GM19467 (cell line): ENCODE measurements around the gene UBE2E2.
A peak's percentile ranks its signal among the peaks of the same experiment; 100 is the strongest.
"Not testable (repeated sequence)": the region's sequence is repeated elsewhere in the genome, so short reads cannot be mapped to it uniquely, and the experiment has no call there.

ENCODE experiments used
- ATAC-seq: cut with Tn5 transposase; IDR thresholded peaks from one replicate; pipeline ENCODE4 v1.9.1; 2021; ENCODE audit warnings: mild to moderate bottlenecking, moderate library complexity; ENCODE audit not compliant: unreplicated experiment

The UBE2E2 gene

GRCh38 chr3:23202921-23203707, at the start of gene UBE2E2:
Gene UBE2E2 (plus strand): TSS chr3:23203327.
- ATAC-seq = peak; percentile 60

GRCh38 chr3:23153436-23153835, 49.7 kb upstream of the UBE2E2 start:
- no peak for ATAC-seq

DNA sequence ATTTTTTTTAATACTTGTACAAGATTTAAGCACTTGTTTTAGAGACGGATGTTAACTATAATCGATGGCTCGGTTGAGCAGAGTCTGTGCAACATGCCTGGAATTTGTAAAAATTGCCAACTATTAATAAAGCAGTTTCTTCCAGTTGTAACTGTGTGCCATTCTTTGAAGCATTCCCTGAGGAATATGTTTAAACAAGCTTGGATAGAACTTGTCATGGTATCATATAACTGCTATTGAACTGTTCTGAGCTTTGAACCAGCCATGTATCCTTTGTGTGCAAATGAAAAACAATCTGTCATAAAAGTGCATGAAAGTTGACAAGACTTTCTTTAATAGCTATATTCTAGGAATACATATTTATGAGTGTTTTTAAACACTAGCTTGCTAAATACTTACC, 45.8 kb upstream of the UBE2E2 start:
- no peak for ATAC-seq

DNA sequence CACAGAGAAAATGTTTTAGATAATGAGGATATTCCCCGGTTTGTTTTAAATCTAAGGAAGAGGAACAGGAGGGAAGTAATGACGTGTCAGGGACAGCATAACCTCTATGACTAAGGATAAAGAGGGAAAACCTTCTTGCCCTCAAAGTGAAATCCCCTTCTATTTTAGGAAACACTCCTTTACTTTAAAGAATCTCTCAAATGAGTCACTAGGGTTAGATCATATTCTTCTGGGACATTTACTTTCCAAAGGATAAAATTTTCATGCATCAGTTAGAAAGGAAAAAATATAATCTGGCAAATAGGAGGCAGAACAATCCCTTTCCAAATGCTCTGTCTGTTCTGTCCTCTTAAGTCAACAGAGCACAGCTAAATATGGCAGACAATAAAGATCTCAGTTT, 43.2 kb upstream of the UBE2E2 start:
- no peak for ATAC-seq

- ATAC-seq = no peak
Observed at GRCh38 chr3:23161308-23161707, 41.8 kb upstream of the UBE2E2 start.

GRCh38 chr3:23161896-23162570, 41.1 kb upstream of the UBE2E2 start:
- ATAC-seq = peak; percentile 34

DNA sequence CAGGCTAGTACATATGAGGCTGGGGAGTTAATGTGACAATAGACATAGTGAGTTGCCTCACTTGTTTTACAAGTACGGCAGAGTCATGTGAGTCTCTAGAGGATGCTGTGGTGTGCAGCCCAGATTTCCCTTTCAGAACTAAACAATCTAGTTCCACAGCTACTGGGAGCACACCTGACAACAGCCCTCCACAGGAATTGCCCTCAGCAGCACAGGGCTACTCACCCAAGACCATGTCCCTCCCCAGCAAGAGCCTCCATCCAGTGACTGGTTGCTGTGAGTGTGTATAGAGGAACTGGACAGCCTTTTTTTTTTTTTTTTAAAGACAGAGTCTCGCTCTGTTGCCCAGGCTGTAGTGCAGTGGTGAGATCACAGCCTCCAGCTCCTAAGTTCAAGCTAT, 40.2 kb upstream of the UBE2E2 start:
- peak; percentile 51 for ATAC-seq

- ATAC-seq = no peak
Observed at GRCh38 chr3:23164746-23165145, 38.4 kb upstream of the UBE2E2 start.

DNA sequence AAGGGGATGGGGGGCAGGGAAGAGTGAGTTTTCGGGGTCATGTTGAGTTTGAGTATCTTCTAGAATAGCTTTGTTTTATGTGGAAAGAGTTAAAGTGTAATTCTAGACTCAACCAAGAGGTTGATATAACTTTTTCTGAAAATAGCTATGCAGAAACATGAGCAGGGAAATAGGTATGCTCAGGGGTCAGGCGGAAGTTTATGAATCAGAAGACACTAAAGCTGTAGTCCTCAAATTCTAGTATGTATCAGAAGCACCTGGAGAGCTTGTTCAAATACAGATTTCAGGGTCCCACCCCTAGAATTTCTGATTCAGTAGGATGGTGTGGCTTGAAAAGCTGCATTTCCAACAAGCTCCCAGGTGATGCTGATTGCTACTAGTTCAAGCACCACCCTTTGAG, 37.6 kb upstream of the UBE2E2 start:
- no peak for ATAC-seq

- ATAC-seq = no peak
Observed at GRCh38 chr3:23166276-23166675, 36.9 kb upstream of the UBE2E2 start.

GRCh38 chr3:23166845-23167244, 36.3 kb upstream of the UBE2E2 start:
- no peak for ATAC-seq

GRCh38 chr3:23169551-23169950, 33.6 kb upstream of the UBE2E2 start:
- ATAC-seq = no peak

DNA sequence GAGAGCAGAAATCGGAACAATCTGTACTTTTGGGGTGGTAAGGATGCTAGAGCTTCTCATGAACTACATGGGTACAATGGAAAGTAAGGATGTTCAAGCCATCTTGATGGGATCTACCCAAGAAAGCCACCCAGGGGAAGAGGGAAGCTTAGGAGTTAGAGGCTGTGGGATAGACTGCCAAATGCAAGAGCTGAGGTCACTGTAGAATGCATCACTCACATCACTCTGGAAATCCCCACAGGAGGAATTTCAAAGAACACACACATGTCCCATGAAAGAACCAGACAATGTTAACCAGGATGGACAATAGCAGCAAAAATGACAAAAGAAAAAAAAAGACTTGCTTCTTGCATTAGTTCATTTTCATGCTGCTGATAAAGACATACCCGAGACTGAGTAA, 32.8 kb upstream of the UBE2E2 start:
- no peak for ATAC-seq

- no peak for ATAC-seq
Observed at GRCh38 chr3:23172059-23172458, 31.1 kb upstream of the UBE2E2 start.

DNA sequence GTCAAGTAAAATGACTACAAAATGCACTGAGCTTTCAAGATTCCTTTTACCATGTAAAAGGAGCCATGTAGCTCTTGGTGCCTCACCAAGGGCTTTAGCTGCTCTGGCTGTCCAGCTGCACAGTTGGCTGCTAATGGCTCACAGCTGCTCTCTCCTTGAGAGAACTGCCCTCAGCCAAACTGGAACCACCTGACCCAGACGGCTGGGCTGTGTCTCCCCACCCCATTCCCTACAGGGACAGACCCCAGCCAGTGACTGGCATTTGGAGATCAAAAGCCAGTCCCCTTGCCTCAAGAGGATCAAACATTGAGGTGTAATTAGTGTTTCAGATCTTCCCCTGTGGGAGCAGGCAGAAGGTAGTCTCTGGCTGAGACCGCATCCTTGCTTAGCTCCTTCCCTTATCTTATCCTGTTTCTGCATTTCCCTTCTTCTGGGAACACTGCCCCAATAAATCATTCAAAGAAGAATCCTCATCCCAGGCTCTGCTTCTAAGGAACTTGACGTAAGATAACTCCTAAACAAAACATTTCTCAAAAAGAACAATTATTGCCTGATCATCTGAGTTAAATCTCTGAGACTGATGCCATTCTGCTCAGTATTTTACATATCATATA, 28.6 kb upstream of the UBE2E2 start:
- ATAC-seq = no peak

DNA sequence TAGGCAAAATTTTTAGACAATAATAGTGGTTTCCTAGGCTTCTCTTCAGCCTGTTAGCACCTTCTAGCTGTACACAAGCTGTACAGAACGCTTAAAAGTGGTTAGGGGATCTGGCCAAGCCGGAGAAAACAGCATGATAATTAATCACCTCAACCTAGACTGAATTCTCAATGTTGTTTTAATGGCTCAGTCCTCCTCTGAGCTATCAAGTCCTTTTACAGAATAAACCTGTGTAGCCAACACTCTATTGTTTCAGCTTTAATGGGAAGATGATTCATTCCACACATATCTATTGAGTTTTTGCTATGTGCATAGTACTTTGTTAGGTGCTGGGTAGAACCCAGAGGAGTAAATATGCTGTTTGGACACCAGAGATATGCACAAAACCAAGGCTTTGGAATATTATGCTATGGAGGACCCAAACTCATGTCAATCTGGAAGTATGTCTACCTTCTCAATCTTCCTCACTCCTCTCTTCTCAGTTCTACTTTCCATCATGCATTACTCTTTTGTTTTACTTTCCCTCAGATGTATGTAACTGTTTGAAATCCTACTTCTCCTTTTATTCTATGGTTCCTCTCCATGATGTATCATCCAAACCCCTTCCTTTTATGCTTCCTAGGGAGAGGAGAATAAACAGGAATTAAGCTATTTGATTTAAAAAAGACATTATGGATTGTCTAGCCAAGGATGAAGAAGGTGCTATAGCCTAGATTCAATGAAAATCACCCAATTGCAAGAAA, 27.6 kb upstream of the UBE2E2 start:
- ATAC-seq = no peak

DNA sequence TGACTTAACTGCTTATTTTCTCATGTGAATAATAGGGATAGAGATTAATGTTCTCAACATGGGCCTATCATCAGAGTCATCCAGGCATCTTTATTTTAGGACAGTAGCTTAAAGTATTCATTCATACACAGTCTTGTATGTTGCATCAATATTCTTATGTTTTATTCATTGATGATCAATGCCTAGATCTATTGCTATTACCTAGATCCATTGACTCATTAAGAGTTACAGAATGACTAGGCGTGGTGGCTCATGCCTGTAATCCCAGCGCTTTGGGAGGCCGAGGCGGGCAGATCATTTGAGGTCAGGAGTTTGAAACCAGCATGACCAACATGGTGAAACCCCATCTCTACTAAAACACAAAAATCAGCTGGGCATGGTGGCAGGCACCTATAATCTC, 26.3 kb upstream of the UBE2E2 start:
- not testable (repeated sequence) for ATAC-seq

- no peak for ATAC-seq
Observed at GRCh38 chr3:23182996-23183513, 20.1 kb upstream of the UBE2E2 start.

- ATAC-seq = no peak
Observed at GRCh38 chr3:23183731-23184130, 19.4 kb upstream of the UBE2E2 start.

- ATAC-seq = no peak
Observed at GRCh38 chr3:23185861-23186260, 17.3 kb upstream of the UBE2E2 start.

GRCh38 chr3:23189187-23189586, 13.9 kb upstream of the UBE2E2 start:
- ATAC-seq = no peak
